Hippocampal formation (tissue), 2 donors: ENCODE measurements around the gene PSMB3.

Source experiments
- DNase-seq, 2 donors: peaks; one replicate each; lab custom pipeline; 2025; lab: John Stamatoyannopoulos, UW

Gene PSMB3

GRCh38 chr17:38733982-38734973 is 18.3 kb upstream of the PSMB3 start:
- DNase-seq: no peak

GRCh38 chr17:38735161-38735997 is 17.2 kb upstream of the PSMB3 start:
- DNase-seq: peak in 1 of 2 donors; percentile 41

GRCh38 chr17:38738007-38738662 is 14.4 kb upstream of the PSMB3 start:
- DNase-seq: no peak

- no peak for DNase-seq
Measured at GRCh38 chr17:38738686-38739085, 13.9 kb upstream of the PSMB3 start.

GRCh38 chr17:38739305-38739704 is 13.2 kb upstream of the PSMB3 start:
- no peak for DNase-seq

- no peak for DNase-seq
Measured at GRCh38 chr17:38740044-38740443, 12.5 kb upstream of the PSMB3 start.

GRCh38 chr17:38740806-38741205 is 11.7 kb upstream of the PSMB3 start:
- DNase-seq: no peak

- no peak for DNase-seq
Measured at GRCh38 chr17:38741461-38741860, 11.1 kb upstream of the PSMB3 start.

- DNase-seq: no peak
Measured at GRCh38 chr17:38741921-38742410, 10.6 kb upstream of the PSMB3 start.

GRCh38 chr17:38742411-38743308 is 9.9 kb upstream of the PSMB3 start:
- no peak for DNase-seq

- no peak for DNase-seq
Measured at GRCh38 chr17:38743556-38744171, 8.9 kb upstream of the PSMB3 start.

- DNase-seq: no peak
Measured at GRCh38 chr17:38745545-38745944, 7.0 kb upstream of the PSMB3 start.

- DNase-seq: no peak
Measured at GRCh38 chr17:38746004-38746848, 6.3 kb upstream of the PSMB3 start.

GRCh38 chr17:38746849-38747462 is 5.6 kb upstream of the PSMB3 start:
- no peak for DNase-seq

- DNase-seq: no peak
Measured at GRCh38 chr17:38747463-38748148, 4.9 kb upstream of the PSMB3 start.

- DNase-seq: peak; percentile 40 to 58
Measured at GRCh38 chr17:38748149-38748891, 4.2 kb upstream of the PSMB3 start, which contains the start of gene PCGF2. TSS of gene PCGF2 (minus strand) at chr17:38748336. CDS start at chr17:38740402, 7,934 bp downstream.

- no peak for DNase-seq
Measured at GRCh38 chr17:38748892-38749222, 3.7 kb upstream of the PSMB3 start.
